AG04450 (cell line): ENCODE data around the gene WIPI1. TPM values are rescaled to one million over a fixed set of nuclear protein-coding genes. Genes with fewer than 3 reads are reported as not detected.
A peak's percentile ranks its signal among the peaks of the same experiment; 100 is the strongest.

Source experiments
- CTCF ChIA-PET: fragments of 300-600, 350-600 bp; formaldehyde crosslinking; extraction: SDS; loops from one replicate; lab custom pipeline; 2022; ENCODE audit warnings: antibody characterized with exemption, inconsistent platforms; lab: Charles Lee
- POLR2A ChIA-PET: fragments of 350-600 bp; formaldehyde crosslinking; extraction: SDS; loops from one replicate; lab custom pipeline; 2021; ENCODE audit warnings: antibody characterized with exemption, inconsistent platforms; lab: Yijun Ruan, JAX
- DNase-seq: peaks from one replicate; pipeline ENCODE4 v3.0.0-alpha.2; 2011; ENCODE audit warnings: low read depth, low spot score
- H3K27ac ChIP-seq: one replicate; pipeline ENCODE4 v1.5.1; 2012; ENCODE audit warnings: low read depth, low read length, control low read depth
- H3K27me3 ChIP-seq: one replicate; pipeline ENCODE4 v1.6.0; 2012; ENCODE audit warnings: low read length; ENCODE audit not compliant: control insufficient read depth, insufficient read depth
- H3K4me3 ChIP-seq: 2 replicates; pipeline ENCODE4 v1.5.1; 2011; ENCODE audit warnings: mild to moderate bottlenecking, low read depth, low read length, control low read depth
- H3K9me3 ChIP-seq: 2 replicates; pipeline ENCODE4 v1.5.1; 2012; ENCODE audit warnings: low read length; ENCODE audit not compliant: control insufficient read depth, insufficient read depth
- CTCF ChIP-seq: IDR thresholded peaks from 2 replicates; pipeline ENCODE4 v1.5.1; 2011; ENCODE audit warnings: low read depth, low read length, control low read depth, inconsistent platforms
- polyA plus RNA-seq: library from polyadenylated mRNA; depleted of rRNA; stranded (reverse); fragments of >200 nt; gene quantifications from 2 replicates; pipeline ENCODE4 v1.2.3, GENCODE V29; 2011

WIPI1 gene
- polyA plus RNA-seq, 1 experiment = 125 TPM

- Histone ChIP-seq H3K27ac (peak overlapping the region; percentile 95), H3K4me3 (no peak overlapping the region), H3K27me3 (no peaks in the 10 kb centered on the region), H3K9me3 (no peaks in the 10 kb centered on the region)
- CTCF ChIA-PET = interaction anchor here (3.9 kb wide), 1 partner anchor 16 kb away, joined by 35 read pairs; no protein-coding TSS in a partner anchor
- TF ChIP-seq CTCF = no peak
- POLR2A ChIA-PET = interaction anchor here (1.5 kb wide), 1 partner anchor 28 kb away, joined by 4 read pairs; no protein-coding TSS in a partner anchor
- DNase-seq = no peak
Observed at GRCh38 chr17:68382582-68383085, 74.7 kb downstream of the WIPI1 start.

GRCh38 chr17:68381076-68381900, 76.0 kb downstream of the WIPI1 start:
- H3K27ac ChIP-seq = peak overlapping the region; percentile 87
- no peaks in the 10 kb centered on the region for H3K27me3 ChIP-seq
- TF ChIP-seq CTCF = no peak
- no peak overlapping the region for H3K4me3 ChIP-seq
- no peaks in the 10 kb centered on the region for H3K9me3 ChIP-seq
- DNase-seq = peak; percentile 83
- CTCF ChIA-PET = interaction anchor here (0.7 to 1.2 kb wide), 2 partner anchors 17 to 56 kb away, joined by 3 to 8 read pairs; no protein-coding TSS in a partner anchor
- POLR2A ChIA-PET = no interaction called here

GRCh38 chr17:68379692-68380677, 77.3 kb downstream of the WIPI1 start:
- no peak for TF ChIP-seq CTCF
- Histone ChIP-seq H3K27me3 (no peaks in the 10 kb centered on the region), H3K4me3 (no peak overlapping the region), H3K27ac (peak overlapping the region; percentile 87), H3K9me3 (no peaks in the 10 kb centered on the region)
- CTCF ChIA-PET = interaction anchor here (1.7 kb wide), 1 partner anchor 19 kb away, joined by 6 read pairs; no protein-coding TSS in a partner anchor
- POLR2A ChIA-PET = no interaction called here
- DNase-seq = no peak

GRCh38 chr17:68379177-68379510, 78.2 kb downstream of the WIPI1 start:
- POLR2A ChIA-PET = no interaction called here
- no peak for DNase-seq
- TF ChIP-seq CTCF = no peak
- CTCF ChIA-PET = interaction anchor here (1.7 kb wide), 1 partner anchor 20 kb away, joined by 6 read pairs; no protein-coding TSS in a partner anchor
- no peaks in the 10 kb centered on the region for H3K27me3 ChIP-seq
- peak overlapping the region; percentile 99 for H3K27ac ChIP-seq
- H3K9me3 ChIP-seq = no peaks in the 10 kb centered on the region
- H3K4me3 ChIP-seq = no peak overlapping the region
